K562 (cell line): ENCODE data around the gene DCAF17. TPM values are rescaled to one million over a fixed set of nuclear protein-coding genes. Genes with fewer than 3 reads are reported as not detected.
A peak's percentile ranks its signal among the peaks of the same experiment; 100 is the strongest.
"Not testable (repeated sequence)": the region's sequence is repeated elsewhere in the genome, so short reads cannot be mapped to it uniquely, and the experiment has no call there.

Source experiments
- ATAC-seq: fragments of 200-7000 bp; cut with Tn5 transposase; 3 replicates; pipeline ENCODE4 v1.9.1; 2020; ENCODE audit warnings: moderate library complexity
- BruUV-seq: library from RNA; stranded (reverse); fragments of 400-500 nt; replicated peaks from 2 replicates; lab custom pipeline; 2021; lab: Mats Ljungman, UMichigan
- CTCF ChIA-PET: fragments of 300-600 bp; formaldehyde crosslinking; extraction: SDS; loops from one replicate; lab custom pipeline; 2021; ENCODE audit warnings: low intra/inter-chr PET ratio; lab: Yijun Ruan, JAX
- POLR2A ChIA-PET: fragments of 300-600, 350-650 bp; sonication (Branson Sonifier 250); formaldehyde crosslinking; extraction: SDS; loops from one replicate; lab custom pipeline; 2021; ENCODE audit warnings: antibody characterized with exemption, inconsistent platforms; lab: Yijun Ruan, JAX
- DNase-seq, 4 experiments: peaks; one replicate each; pipeline versions ENCODE4 v3.0.0 to v3.0.0-alpha.2; 2011 to 2018; ENCODE audit warnings: low spot score in 3 of 4, mixed read lengths in 3 of 4; ENCODE audit errors: extremely low read depth in 1 of 4
- FAIRE-seq: peaks from 2 replicates; lab custom pipeline; 2011; peaks lifted over from hg19 to GRCh38; lab: Jason Lieb, UNC
- H2AFZ ChIP-seq: 2 replicates; pipeline ENCODE4 v1.6.0; 2011; ENCODE audit warnings: low read depth, low read length, control low read depth, inconsistent platforms
- H3K27ac ChIP-seq: fragments of 200-600 bp; 3 replicates; pipeline ENCODE4 v1.8.0; 2011; ENCODE audit warnings: low read depth, mild to moderate bottlenecking, control low read depth, inconsistent platforms, low read length, moderate library complexity, mixed read lengths; ENCODE audit errors: extremely low read depth
- H3K27me3 ChIP-seq, 2 experiments: fragments of 300-600 bp in 1 of 2; 2 replicates in 1 of 2; 3 replicates in 1 of 2; pipeline versions ENCODE4 v1.6.0 to v1.8.0; 2011; ENCODE audit warnings: inconsistent platforms in 2 of 2, low read length in 2 of 2, mild to moderate bottlenecking in 1 of 2, mixed read lengths in 1 of 2, moderate library complexity in 1 of 2; ENCODE audit not compliant: control insufficient read depth in 2 of 2, insufficient read depth in 2 of 2
- H3K36me3 ChIP-seq: fragments of 300-600 bp; 3 replicates; pipeline ENCODE4 v1.8.0; 2011; ENCODE audit warnings: mild to moderate bottlenecking, low read length, inconsistent platforms; ENCODE audit not compliant: control insufficient read depth, insufficient read depth
- H3K4me1 ChIP-seq, 2 experiments: fragments of 200-600 bp in 1 of 2; replicated peaks in 1 of 2; 2 replicates in 1 of 2; 3 replicates in 1 of 2; pipeline versions ENCODE4 v1.5.1 to v1.8.0; 2011; ENCODE audit warnings: inconsistent platforms in 2 of 2, low read length in 2 of 2, mild to moderate bottlenecking in 1 of 2, mixed read lengths in 1 of 2, moderate library complexity in 1 of 2; ENCODE audit not compliant: control insufficient read depth in 2 of 2, insufficient read depth in 2 of 2
- H3K4me2 ChIP-seq: 2 replicates; pipeline ENCODE4 v1.6.1; 2011; ENCODE audit warnings: low read length, control low read depth, inconsistent platforms, mixed read lengths; ENCODE audit not compliant: insufficient read depth
- H3K4me3 ChIP-seq: fragments of 200-600 bp; sonication (generic), shearing (Covaris generic); 2 replicates; pipeline ENCODE4 v1.5.1; 2016; ENCODE audit warnings: control low read depth, inconsistent platforms
- H3K79me2 ChIP-seq: fragments of 200-600 bp; 3 replicates; pipeline ENCODE4 v1.8.0; 2011; ENCODE audit warnings: low read length, inconsistent platforms; ENCODE audit not compliant: control insufficient read depth, insufficient read depth
- H3K9ac ChIP-seq, 2 experiments: 2 replicates each; pipeline versions ENCODE4 v1.6.0 to v1.6.1; 2011; ENCODE audit warnings: low read depth in 2 of 2, low read length in 2 of 2, control low read depth in 1 of 2, inconsistent platforms in 1 of 2, mild to moderate bottlenecking in 1 of 2, mixed read lengths in 1 of 2; ENCODE audit not compliant: insufficient read depth in 1 of 2
- H3K9me1 ChIP-seq: one replicate; pipeline ENCODE4 v1.6.0; 2011; ENCODE audit warnings: inconsistent platforms, mild to moderate bottlenecking, low read length, moderate library complexity; ENCODE audit not compliant: control insufficient read depth, insufficient read depth
- H3K9me3 ChIP-seq: replicated peaks from 2 replicates; pipeline ENCODE4 v1.5.1; 2011; ENCODE audit warnings: low read depth, low read length, inconsistent platforms; ENCODE audit not compliant: control insufficient read depth, insufficient read depth
- H4K20me1 ChIP-seq: replicated peaks from 2 replicates; pipeline ENCODE4 v1.6.1; 2011; ENCODE audit warnings: low read length, inconsistent platforms, mixed read lengths; ENCODE audit not compliant: control insufficient read depth, insufficient read depth
- C11orf30 ChIP-seq: fragments of 450-650 bp; IDR thresholded peaks from 2 replicates; pipeline ENCODE4 v1.6.1; 2016; ENCODE audit warnings: low read depth, mild to moderate bottlenecking
- MAFG ChIP-seq: fragments of 450-650 bp; conservative IDR thresholded peaks from 2 replicates; pipeline ENCODE4 v1.6.1; 2016; ENCODE audit warnings: missing genetic modification characterization, missing compliant biosample characterization
- TRIM28 ChIP-seq: fragments of 450-650 bp; IDR thresholded peaks from 2 replicates; pipeline ENCODE4 v1.6.1; 2017
- ZNF316 ChIP-seq: fragments of 450-650 bp; IDR thresholded peaks from 2 replicates; pipeline ENCODE4 v1.6.1; 2016
- ZNF707 ChIP-seq: fragments of 250-450 bp; sonication (Bioruptor Pico); conservative IDR thresholded peaks from 2 replicates; pipeline ENCODE4 v1.8.0; 2022; ENCODE audit warnings: inconsistent platforms, mild to moderate bottlenecking, moderate library complexity
- WGBS: fragments of 100-300 bp; shearing (Covaris generic); methylation state at CpG from one replicate; pipeline ENCODE4 v1.1.6; 2016; ENCODE audit warnings: low coverage, mixed read lengths; ENCODE audit not compliant: insufficient coverage; ENCODE audit errors: missing lambda C conversion rate; 5-methylcytosine and 5-hydroxymethylcytosine counted together
- in situ Hi-C: fragments of 300-500 bp; cut with MboI; formaldehyde crosslinking; loops from 4 replicates; pipeline ENCODE4 v1.15.0; 2018; ENCODE audit warnings: inconsistent platforms, mixed read lengths
- intact Hi-C: fragments of 100-400 bp; cut with micrococcal nuclease; formaldehyde crosslinking; loops from 2 replicates; pipeline ENCODE4 v1.14.2; 2022
- polyA plus RNA-seq, 8 experiments: library from polyadenylated mRNA; depleted of rRNA in 4 of 8; stranded (reverse) in 5 of 8; unstranded in 3 of 8; fragments of >200 nt; fragmentation: Nextera tagmentation in 2 of 8; fragmentation: Illumina TruSeq in 1 of 8; extraction: Ambion mirVana in 2 of 8; extraction: Trizol in 1 of 8; gene quantifications; 2 replicates each; pipeline versions ENCODE4 v1.2.1 to v1.2.3, GENCODE V29; 2011 to 2014; ENCODE audit warnings: inconsistent platforms in 1 of 8, missing spikeins in 1 of 8
- total RNA-seq, 7 experiments: library from RNA; depleted of rRNA in 6 of 7; stranded (reverse); fragments of >200 nt in 6 of 7; fragmentation: Illumina TruSeq in 2 of 7; extraction: Trizol in 2 of 7; gene quantifications; 2 replicates each; pipeline versions ENCODE4 v1.2.1 to v1.2.3, GENCODE V29; 2011 to 2021; ENCODE audit warnings: low replicate concordance in 1 of 7

DCAF17 gene
- total and polyA plus RNA-seq, 9 of the 15 experiments (the other 6 are each of a cell fraction or from before 2014, with no cell fraction given), result 10.0 to 38.5 (median 27.1) TPM

DNA sequence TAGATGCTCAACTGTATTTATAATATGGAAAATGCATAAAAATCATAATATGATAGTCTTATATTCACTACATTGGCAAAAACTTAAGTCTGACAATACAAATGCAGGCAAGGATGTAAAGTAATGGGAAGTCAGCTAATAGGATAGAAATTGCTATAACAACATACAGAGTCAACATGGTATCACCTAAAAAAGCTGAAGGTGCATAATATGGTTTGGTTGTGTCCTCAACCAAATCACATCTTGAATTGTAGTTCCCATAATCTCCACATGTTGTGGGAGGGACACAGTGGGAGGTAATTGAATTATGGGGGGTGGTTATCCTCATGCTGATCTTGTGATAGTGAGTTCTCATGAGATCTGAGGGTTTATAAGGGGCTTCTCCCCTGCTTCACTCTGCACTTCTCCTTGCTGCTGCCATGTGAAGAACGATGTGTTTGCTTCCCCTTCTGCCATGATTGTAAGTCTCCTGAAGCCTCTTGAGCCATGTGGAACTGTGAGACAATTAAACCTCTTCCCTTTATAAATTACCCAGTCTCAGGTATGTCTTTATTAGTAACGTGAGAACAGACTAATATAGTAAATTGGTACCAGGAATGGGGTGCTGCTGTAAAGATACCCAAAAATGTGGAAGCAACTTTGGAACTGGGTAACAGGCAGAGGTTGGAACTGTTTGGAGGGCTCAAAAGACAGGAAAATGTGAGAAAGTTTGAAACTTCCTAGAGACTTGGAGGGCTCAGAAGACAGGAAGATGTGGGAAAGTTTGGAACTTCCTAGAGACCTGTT lies 11.1 kb upstream of the DCAF17 start:
- H3K4me2 ChIP-seq, H3K9me1 ChIP-seq, H3K4me3 ChIP-seq, ATAC-seq, CTCF ChIA-PET, H3K36me3 ChIP-seq, in situ Hi-C loops, H3K9ac ChIP-seq, intact Hi-C loops, BruUV-seq, DNase-seq, H3K27ac ChIP-seq, H3K27me3 ChIP-seq, FAIRE-seq, H3K4me1 ChIP-seq, H2AFZ ChIP-seq, H4K20me1 ChIP-seq: not testable (repeated sequence)
- H3K9me3 ChIP-seq, result peaks cover 19% of the 10 kb centered on the region
- H3K79me2 ChIP-seq, result peaks cover 48% of the 10 kb centered on the region
- POLR2A ChIA-PET, result interaction anchor here (1.1 kb wide), 1 partner anchor 11 kb away, joined by 6 read pairs; the partner anchor contains the start of genes DCAF17 and METTL8
- TF ChIP-seq ZNF707 (peak; percentile 96), C11orf30 (peak; percentile 66), ZNF316 (peak; percentile 86), TRIM28 (0 out of 2 replicates have a peak, but pooled peaks have one; percentile 25), MAFG (tag) (peak; percentile 38)
- WGBS, result 75% methylated on average over 2 of the region's 2 CpGs
